GM19395 (cell line): ENCODE results near the gene ATP6V1B1.
A peak's percentile ranks its signal among the peaks of the same experiment; 100 is the strongest.

ENCODE experiments used
- ATAC-seq: cut with Tn5 transposase; IDR thresholded peaks from one replicate; pipeline ENCODE4 v1.9.1; 2021; ENCODE audit warnings: mild to moderate bottlenecking, moderate library complexity; ENCODE audit not compliant: unreplicated experiment

Gene ATP6V1B1

DNA sequence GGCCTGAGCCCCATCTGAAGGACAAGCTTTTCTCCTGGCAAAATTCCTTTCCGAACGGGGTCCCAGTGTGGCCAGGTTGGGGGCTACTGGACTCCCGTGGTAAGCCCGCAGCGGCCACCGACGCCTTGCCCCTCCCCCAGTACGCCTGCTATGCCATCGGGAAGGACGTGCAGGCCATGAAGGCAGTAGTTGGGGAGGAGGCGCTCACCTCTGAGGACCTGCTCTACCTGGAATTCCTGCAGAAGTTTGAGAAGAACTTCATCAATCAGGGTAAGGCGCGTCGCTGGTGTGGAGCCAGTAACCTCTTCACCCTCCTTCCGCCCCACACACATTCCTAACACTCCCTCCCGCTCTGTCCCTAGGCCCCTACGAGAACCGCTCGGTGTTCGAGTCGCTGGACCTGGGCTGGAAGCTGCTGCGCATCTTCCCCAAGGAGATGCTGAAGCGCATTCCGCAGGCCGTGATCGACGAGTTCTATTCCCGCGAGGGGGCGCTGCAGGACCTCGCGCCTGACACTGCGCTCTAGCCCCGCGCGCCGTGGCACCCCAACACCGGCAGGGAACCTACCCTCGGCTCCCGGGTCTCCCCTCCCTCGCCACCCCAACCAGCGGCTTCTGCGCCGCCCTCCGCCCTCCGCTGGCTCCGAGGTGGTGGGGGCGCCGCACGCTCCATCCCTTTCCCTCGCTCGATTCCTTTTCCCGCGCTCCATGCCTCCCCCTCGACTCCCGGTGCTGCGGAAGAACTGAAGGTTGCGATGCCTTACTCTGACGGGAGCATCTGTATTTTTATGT, 29.1 kb downstream of the ATP6V1B1 start:
- ATAC-seq = no peak

DNA sequence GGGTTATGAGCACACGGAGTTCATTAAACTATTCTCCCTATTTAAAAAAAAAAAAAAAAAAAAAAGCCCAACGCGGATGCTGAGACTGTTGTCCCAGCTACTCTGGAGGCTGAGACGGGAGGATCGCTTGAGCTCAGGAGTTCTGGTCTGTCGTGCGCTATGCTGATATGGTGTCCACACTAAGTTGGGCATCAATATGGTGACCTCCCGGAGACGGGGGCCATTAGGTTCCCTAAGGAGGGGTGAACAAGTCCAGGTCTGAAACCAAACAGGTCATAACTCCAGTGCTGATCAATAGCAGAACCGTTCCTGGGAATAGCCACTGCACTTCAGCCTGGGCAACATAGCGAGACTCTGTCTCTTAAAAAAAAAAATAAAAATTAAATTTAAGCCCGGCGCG, 29.8 kb downstream of the ATP6V1B1 start:
- ATAC-seq = no peak

DNA sequence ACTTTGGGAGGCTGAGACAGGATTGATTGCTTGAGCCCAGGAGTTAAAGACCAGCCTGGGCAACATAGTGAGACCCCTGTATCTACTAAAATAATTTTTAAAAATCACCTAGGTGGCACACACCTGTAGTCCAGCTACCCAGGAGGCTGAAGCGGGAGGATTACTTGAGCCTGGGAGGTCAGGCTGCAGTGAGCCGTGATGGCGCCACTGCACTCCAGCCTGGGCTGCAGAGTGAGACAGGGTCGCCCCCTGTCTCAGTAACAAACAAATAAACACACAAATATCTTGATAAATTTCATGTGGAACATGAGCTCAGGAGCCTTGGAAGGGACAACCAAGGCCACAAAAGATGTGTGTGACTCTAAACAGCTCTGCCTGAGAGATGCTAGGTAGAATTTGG, 31.0 kb downstream of the ATP6V1B1 start:
- ATAC-seq = no peak

DNA sequence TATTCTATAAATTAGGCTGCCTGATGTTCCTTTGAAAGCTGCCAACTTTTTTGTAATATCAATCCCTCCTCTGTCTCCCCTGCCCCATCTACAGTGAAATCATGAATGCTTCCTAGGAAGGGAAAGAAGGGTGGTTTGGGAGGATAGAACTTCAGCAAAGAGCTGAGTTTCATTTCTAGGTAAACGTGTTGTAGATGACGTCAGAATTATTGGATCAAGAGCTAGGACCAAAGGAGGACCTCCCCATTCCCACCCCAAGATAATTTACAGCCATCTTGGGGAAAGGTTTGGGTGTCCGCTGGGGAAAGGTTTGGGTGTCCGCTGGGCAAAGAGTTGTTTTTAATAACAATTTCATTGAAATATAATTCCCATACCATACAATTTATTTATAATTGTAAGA, 31.5 kb downstream of the ATP6V1B1 start:
- no peak for ATAC-seq

DNA sequence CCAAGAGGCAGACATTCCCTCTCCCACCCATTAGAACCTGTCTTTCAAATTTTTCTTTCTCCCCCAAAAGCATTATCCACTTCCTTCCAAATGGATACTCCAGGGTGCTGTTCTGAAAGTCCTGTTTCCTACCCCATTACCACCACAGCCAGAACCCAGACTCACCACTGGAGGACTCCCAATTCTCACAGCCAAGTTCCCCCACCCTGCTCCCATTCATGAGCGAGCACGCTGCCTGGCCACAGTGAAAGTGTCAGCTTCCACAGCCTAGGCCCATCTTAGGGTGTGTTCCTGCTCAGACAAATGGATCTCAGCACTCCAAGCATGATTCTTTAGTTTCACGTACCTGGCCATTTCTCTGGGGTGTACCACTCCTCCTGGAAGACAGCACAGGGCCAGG, 38.9 kb downstream of the ATP6V1B1 start:
- no peak for ATAC-seq

DNA sequence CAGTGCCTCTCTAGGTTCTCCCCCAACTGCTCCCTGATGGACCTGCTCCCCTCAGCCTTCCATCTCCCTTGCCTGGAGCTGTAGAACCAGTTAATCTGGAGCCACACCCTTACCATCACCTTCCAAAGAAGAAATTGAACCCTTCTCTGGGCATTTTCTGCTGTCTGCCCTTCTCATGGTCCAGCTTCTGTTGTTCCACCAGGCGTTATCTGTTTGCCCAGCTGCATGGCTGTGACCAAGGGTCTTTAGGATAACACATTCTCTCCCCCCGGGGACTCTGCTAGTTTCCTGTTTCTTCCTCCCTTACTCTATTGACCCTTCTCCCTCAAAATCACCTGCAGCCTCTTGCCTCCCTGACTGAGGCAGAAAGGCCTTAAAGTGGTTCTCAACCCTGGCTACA, 39.5 kb downstream of the ATP6V1B1 start:
- no peak for ATAC-seq

DNA sequence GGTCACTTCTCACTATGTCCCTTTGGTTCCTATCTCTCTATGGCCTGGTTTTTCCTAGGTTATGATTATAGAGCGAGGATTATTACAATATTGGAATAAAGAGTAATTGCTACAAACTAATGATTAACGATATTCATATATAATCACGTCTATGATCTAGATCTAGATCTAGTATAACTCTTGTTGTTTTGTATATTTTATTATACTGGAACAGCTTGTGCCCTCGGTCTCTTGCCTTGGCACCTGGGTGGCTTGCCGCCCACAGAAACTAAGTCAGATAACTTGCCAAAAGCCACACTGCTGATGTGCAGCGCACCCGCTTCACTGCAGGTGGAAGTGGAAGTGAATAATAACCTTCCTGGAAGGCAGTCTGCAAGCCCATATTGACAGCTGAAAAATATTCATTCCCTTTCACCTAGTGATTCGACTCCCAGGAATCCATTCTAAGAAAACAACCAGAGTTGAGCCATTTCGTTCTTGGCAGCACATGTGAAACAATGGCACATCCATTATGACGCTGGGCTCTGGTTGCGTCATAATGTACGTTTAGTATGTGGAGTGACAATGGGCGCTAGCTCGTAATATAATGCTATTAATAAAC, 42.0 kb downstream of the ATP6V1B1 start:
- ATAC-seq = no peak

DNA sequence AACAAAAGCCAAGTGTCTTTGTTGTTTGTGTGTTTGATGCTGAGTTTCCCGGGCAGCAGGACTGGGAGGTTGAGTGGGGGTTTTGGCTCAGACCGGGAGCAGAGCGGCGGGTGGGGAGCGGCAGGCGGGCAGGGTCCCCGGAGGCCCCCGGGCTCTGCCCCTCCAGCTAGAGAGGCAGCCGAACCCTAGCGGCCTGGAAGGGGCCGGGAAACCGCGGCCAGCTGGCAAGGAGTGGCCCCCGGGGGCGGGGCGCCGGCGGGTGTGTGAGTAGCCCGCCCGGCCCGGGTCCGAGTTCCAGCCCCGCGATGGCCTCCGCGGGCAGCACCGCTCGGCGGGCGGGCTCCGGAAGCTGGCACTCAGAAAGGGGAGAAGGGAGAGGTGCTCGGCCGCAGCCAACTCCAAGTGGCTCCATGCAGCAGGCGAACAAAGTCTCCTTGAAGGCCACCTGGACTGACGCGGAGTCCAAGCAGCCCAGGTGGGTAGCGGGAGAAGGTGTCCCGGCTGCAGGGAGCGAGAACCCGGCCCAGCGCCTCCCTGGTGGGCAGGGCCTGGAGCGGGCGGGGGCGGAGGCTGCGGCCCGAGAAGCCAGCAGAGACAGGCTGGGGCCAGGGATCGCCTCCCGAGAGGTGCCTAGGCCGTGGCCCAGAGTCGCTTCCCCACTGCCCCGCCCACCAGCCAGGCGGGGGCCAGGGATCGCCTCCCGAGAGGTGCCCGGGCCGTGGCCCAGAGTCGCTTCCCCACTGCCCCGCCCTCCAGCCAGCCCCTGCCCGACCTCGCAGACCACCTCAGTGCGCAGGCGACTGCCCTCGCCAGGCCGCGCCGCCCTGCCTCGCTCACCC, 42.9 kb downstream of the ATP6V1B1 start, which contains the start of gene ANKRD53:
Gene ANKRD53, plus strand, starts transcription at position 290 of the 839 bp plus-strand sequence. Its CDS starts 16 bp downstream, at position 306.
- no peak for ATAC-seq

DNA sequence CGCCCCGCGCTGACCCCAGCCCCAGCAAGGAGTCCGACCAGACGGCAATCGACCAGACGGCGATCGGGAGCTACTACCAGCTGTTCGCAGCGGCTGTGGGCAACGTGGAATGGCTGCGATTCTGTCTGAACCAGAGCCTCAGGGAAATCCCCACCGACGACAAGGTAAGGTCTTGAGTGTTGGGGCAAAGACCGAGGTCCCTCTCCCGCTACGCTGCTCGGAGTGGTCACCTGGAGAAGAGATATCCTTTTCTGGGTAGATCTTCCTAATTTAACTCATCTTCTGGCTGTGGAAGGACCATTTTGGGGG, 43.4 kb downstream of the ATP6V1B1 start:
- ATAC-seq = no peak

DNA sequence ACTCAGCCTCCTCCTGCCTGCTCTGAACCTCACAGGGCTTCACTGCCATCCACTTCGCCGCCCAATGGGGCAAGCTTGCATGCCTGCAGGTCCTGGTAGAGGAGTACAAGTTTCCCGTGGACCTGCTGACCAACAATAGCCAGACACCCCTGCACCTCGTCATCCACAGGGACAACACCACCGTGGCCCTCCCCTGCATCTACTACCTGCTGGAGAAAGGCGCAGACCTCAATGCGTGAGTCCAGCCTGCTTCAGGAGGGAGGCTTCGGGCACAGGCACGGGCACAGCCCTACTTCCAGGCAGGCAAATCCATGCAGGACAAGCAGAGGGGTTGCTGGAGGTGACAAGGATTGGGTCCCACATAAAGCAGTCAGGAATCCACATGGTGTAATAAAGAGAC, 43.9 kb downstream of the ATP6V1B1 start:
- no peak for ATAC-seq

DNA sequence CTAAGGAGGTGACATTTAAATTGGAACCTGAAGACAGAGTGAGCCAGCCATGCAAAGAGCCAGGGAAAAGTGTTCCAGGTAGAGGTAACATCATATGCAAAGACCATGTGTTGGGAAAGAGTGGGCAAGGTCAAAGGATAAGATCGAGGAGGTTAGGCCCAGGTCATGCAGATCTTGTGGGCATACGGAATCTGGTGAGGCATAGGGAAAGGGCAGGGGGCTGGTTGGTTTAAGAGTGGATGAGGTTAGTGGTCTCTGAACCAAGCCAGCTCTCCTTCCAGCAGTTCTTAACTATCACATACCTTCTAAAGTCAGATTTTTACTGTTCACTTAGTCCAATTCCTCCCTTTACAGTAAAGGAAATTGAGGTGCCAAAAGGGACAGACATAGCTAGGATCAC, 45.7 kb downstream of the ATP6V1B1 start:
- ATAC-seq = no peak

DNA sequence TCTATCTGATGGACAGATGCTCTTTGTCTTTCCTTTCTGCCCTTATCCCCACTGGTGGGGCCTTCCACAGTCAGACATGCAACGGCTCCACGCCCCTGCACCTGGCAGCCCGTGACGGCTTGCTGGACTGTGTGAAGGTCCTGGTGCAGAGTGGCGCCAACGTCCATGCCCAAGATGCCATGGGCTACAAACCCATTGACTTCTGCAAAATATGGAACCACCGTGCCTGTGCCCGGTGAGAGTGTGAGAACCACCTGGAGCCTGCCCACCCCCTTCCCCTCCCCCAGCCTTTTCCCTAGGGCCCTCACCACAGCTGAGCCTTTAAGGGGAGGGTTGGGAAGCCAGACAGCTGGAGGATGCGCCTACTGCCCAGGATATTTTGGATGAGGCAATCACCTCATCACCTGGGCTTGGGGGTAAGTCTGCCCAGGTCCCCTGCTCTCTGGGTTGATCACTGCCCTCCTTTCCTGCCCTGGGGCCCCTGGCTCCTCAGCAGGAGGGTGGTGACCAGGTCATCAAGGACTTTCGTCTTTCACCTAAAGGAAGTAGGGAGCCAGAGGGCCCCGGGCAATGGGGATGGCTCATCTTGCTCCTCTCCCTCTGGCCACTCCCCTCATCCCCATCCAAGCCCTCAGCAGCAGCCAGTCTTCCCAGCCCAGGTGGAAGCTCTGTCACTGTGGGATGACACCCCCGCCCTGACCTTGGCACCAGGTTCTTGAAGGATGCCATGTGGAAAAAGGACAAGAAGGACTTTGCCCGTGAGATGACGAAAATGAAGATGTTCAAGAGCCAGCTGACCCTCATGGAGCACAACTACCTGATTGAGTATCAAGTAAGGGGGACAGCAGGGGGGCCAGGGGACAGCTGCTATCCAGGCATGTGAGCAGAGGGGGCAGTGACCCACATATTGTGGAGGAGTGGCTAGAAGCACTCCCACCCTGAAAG, 46.4 kb downstream of the ATP6V1B1 start:
- no peak for ATAC-seq

DNA sequence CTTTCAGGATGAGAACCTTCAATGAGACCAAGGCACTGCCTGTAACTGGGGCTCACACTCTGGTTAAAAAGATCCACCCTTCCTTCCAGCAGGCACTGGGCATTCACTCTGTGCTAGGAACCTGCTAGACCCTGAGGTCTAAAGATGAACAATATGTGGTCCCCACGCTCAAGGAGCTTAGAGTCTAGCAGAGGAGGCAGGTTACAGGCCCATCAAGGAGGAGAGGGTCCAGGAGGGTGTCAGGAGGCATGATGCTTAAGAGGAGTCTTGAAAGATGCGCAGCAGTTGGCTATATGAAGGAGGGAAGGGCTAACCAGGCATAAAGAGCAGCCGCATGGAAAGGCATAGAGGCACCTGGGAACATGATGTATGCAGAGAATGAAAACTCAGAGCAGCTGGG, 47.3 kb downstream of the ATP6V1B1 start:
- no peak for ATAC-seq

DNA sequence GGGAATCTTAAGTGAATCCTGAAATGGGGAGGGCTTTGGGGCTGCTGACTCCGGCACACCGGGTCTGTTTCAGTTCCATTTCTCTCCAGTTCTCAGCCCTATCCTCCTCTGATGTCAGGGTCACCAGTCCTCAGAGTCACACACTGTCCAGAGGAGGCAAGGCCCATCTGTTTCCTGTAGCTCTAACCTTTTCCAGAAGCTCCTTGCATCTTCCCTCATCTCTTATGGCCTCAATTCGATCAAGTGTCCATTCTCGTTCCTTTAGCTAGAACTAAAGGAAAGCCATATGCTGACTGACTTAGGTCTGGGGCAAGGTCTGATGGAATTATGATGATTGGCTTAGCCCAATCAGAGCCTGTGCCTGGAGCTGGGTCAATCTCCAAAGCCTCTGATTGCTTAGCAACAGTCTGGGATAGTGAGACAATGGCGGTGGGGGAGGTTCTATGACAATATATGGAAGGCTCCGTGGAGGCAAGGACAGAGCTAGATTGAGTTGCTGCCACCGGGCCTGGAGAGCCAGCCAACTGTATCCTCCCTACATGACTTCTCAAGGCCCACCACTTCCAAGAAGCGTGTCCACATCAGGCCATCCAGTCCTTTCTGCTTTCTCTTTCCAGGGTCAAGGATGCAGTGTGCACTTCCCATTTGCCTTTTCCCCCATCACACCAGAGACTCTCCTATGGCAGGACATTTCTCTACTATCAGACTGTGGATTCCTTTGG, 48.0 kb downstream of the ATP6V1B1 start:
- no peak for ATAC-seq

DNA sequence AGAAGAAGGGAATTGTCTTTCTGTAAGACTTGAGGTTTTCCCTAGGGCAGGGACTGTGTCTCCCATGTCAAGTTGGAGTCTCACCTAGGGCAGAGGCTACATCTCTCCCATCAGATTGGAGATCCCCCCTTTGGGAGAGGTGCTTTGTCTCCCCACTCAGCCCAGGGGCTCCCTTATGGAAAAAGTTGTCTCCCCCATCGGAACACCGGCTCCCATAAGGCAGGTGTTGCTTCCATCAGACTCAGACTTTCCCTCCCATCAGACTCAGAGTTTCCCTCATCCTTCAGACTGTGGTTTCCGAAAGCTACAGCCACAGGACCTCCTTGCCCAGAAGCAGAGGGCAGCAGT, 48.5 kb downstream of the ATP6V1B1 start:
- ATAC-seq = no peak

DNA sequence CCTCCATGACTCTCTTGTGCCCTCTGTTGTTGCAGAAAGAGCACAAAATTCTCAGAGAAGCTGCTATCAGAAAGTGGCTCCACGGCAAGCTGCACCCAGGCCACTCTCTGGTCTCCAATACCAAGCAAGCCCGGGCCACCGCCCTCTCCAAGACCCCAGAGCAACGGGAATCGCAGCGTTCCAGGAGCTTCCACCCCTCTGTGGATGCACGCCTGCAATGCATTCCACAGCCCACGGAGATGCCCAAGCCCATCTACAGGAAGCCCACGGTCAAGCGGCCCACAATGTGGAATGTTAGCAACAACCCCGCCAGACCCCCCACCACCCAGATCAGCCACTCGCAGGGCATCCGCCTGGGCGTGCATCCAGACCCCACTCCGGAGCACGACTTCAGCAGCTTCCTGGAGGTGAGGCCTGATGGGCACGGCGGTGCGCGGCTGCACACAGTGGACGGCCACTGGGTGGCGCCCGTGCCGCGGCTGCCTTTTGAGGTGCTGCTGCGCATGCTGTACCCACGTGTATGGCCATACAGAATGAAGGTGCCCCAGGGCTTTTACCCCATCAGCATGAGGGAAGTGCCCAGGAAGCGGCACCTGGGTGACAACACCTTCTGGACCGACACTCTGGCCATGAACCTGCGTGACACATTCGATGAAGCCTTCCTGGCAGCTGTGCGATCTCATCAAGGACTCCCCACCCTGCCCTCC, 49.0 kb downstream of the ATP6V1B1 start:
- ATAC-seq = peak; percentile 96

DNA sequence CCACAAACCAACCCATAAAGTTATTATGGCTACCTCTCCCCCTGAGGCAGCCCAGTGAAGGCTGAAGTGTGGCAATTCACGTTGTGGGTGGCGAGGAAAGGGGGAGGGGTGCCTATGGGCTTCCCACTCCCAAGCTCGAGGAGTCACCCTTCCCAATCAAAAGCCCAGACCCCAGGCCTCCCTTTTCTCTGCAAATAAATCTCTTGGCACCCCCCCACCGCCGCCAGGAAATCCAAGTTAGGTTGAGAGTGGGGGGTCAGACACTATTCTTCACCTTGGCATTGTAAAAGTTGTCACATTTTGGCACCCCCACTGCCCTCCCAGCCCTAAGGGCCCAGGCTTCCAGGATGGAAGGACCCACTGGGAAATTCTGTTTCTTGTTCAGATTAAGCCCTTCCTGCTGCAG, 49.6 kb downstream of the ATP6V1B1 start:
- ATAC-seq = no peak

DNA sequence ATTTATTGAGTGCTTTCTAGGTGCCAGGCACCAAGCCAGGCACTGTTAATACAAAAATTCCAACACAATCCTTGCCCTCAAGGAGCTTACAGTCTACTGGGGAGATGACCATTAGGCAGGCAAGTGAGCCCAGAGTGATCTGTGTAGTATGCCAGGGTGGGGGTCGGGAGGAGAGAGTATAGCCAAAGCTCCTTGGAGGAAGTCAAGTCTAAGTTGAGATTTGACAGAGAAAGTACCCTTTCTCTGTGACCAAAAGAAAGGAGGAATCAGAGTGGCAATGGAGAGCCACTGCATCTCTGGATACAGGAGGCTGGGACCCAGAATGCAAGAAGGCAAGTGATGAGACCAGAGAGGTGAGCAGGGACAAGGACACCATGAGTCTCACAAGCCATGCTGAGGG, 50.3 kb downstream of the ATP6V1B1 start:
- ATAC-seq = no peak

DNA sequence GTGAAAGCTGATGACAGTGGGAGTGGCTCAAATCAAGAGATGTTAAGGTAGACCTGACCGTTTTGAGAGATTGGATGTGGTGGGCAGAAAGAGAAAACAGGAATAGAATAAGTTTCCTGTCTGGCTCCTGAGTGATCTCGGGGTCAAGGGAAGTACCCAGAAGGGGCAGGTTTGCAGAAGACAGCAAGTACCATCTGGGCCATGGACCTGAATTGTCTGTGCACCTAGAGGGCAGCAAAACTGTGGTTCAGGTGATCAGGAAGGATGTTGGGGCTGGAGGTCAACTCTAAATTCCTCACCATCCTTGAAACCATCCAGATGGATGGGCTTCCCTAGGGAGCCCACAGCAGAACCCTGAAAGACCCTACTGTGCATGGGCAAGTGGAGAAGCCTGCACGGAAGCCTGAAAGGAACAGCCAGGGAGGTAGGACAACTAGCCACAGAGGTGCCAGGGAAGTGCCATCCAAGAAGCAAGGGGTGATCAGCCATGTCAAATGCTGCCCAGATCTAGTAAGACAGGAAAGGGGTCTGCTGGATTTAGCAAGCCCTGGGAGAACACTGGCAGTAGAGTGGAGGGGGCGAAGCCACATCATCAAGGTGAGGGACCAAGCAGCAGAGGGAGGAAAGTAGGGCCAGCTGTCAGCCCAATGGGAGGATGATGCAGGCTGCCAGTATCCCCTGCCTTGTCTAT, 50.9 kb downstream of the ATP6V1B1 start:
- no peak for ATAC-seq
